CD14-positive monocyte (primary cell): ENCODE data around the gene OR1F1. TPM values are rescaled to one million over a fixed set of nuclear protein-coding genes. Genes with fewer than 3 reads are reported as not detected.

ENCODE experiments used
- DNase-seq, 3 donors: peaks; one replicate each; pipeline ENCODE4 v3.0.0-alpha.2; 2011 to 2022
- H2AFZ ChIP-seq: 2 replicates; pipeline ENCODE4 v1.6.0; 2012; ENCODE audit warnings: mild to moderate bottlenecking, low read depth, low read length, inconsistent platforms; ENCODE audit not compliant: insufficient read depth, poor library complexity, severe bottlenecking
- H3K27ac ChIP-seq, 2 donors: 1 replicate in 1 of 2; 2 replicates in 1 of 2; pipeline ENCODE4 v1.5.1; 2012 to 2013; ENCODE audit warnings: low read length in 2 of 2, control low read depth in 1 of 2, inconsistent platforms in 1 of 2, low read depth in 1 of 2, mild to moderate bottlenecking in 1 of 2
- H3K27me3 ChIP-seq, 2 donors: one replicate each; pipeline versions ENCODE4 v1.6.0 to v1.6.1; 2011 to 2013; ENCODE audit warnings: low read length in 2 of 2; ENCODE audit not compliant: control insufficient read depth in 2 of 2, insufficient read depth in 2 of 2
- H3K36me3 ChIP-seq, 2 donors: replicated peaks in 1 of 2; 1 replicate in 1 of 2; 2 replicates in 1 of 2; pipeline versions ENCODE4 v1.5.1 to v1.6.1; 2012 to 2013; ENCODE audit warnings: low read length in 2 of 2, control low read depth in 1 of 2, inconsistent platforms in 1 of 2, mild to moderate bottlenecking in 1 of 2; ENCODE audit not compliant: insufficient read depth in 2 of 2, control insufficient read depth in 1 of 2
- H3K4me1 ChIP-seq, 2 donors: 1 replicate in 1 of 2; 2 replicates in 1 of 2; pipeline versions ENCODE4 v1.5.1 to v1.6.1; 2012 to 2013; ENCODE audit warnings: low read length in 2 of 2, control low read depth in 1 of 2, inconsistent platforms in 1 of 2, mild to moderate bottlenecking in 1 of 2, moderate library complexity in 1 of 2; ENCODE audit not compliant: insufficient read depth in 2 of 2, control insufficient read depth in 1 of 2
- H3K4me2 ChIP-seq: replicated peaks from 2 replicates; pipeline ENCODE3; 2012; ENCODE audit warnings: low read length, moderate library complexity, mild to moderate bottlenecking; ENCODE audit not compliant: poor library complexity, severe bottlenecking; ENCODE audit errors: extremely low read depth
- H3K4me3 ChIP-seq, 3 experiments: fragments of 200-600 bp in 1 of 3; sonication (generic) in 1 of 3; replicated peaks in 1 of 3; 1 replicate in 2 of 3; 2 replicates in 1 of 3; pipeline ENCODE4 v1.5.1; 2011 to 2013; ENCODE audit warnings: low read length in 3 of 3, mild to moderate bottlenecking in 3 of 3, control low read depth in 2 of 3, low read depth in 2 of 3, inconsistent platforms in 1 of 3, moderate library complexity in 1 of 3
- H3K79me2 ChIP-seq: 2 replicates; pipeline ENCODE4 v1.6.0; 2012; ENCODE audit warnings: mild to moderate bottlenecking, control low read depth, inconsistent platforms, low read length, moderate library complexity; ENCODE audit not compliant: insufficient read depth
- H3K9ac ChIP-seq: 2 replicates; pipeline ENCODE4 v1.6.0; 2017; ENCODE audit warnings: low read length, mild to moderate bottlenecking; ENCODE audit not compliant: insufficient read depth, poor library complexity, severe bottlenecking
- H3K9me3 ChIP-seq, 2 donors: replicated peaks in 1 of 2; 1 replicate in 1 of 2; 2 replicates in 1 of 2; pipeline versions ENCODE4 v1.5.1 to v1.6.1; 2012 to 2013; ENCODE audit warnings: low read length in 2 of 2, control low read depth in 1 of 2; ENCODE audit not compliant: control insufficient read depth in 1 of 2, insufficient read depth in 1 of 2
- H4K20me1 ChIP-seq: 2 replicates; pipeline ENCODE4 v1.6.0; 2012; ENCODE audit warnings: mild to moderate bottlenecking, low read length, control low read depth, moderate library complexity; ENCODE audit not compliant: insufficient read depth
- H3K27ac Mint-ChIP-seq, 7 donors: one replicate each; pipeline ENCODE4 v1.8.0; 2020; ENCODE audit warnings: mild to moderate bottlenecking in 7 of 7, mixed read lengths in 7 of 7, moderate library complexity in 6 of 7, inconsistent platforms in 2 of 7
- H3K27me3 Mint-ChIP-seq, 3 donors: one replicate each; pipeline ENCODE4 v1.8.0; 2021 to 2022; ENCODE audit warnings: low read depth in 3 of 3, mild to moderate bottlenecking in 3 of 3, mixed read lengths in 3 of 3, moderate library complexity in 3 of 3, inconsistent platforms in 1 of 3
- H3K36me3 Mint-ChIP-seq, 2 donors: one replicate each; pipeline ENCODE4 v1.8.0; 2020; ENCODE audit warnings: mixed read lengths in 2 of 2, inconsistent platforms in 1 of 2, mild to moderate bottlenecking in 1 of 2
- H3K4me1 Mint-ChIP-seq: one replicate; pipeline ENCODE4 v1.8.0; 2020; ENCODE audit warnings: mild to moderate bottlenecking, mixed read lengths
- H3K4me3 Mint-ChIP-seq, 2 donors: one replicate each; pipeline ENCODE4 v1.8.0; 2020; ENCODE audit warnings: mild to moderate bottlenecking in 2 of 2, mixed read lengths in 2 of 2, moderate library complexity in 1 of 2
- H3K9me3 Mint-ChIP-seq, 7 donors: one replicate each; pipeline ENCODE4 v1.8.0; 2020 to 2022; ENCODE audit warnings: mixed read lengths in 7 of 7, mild to moderate bottlenecking in 6 of 7, moderate library complexity in 6 of 7, inconsistent platforms in 2 of 7
- CTCF ChIP-seq: fragments of 200-600 bp; IDR thresholded peaks from one replicate; pipeline ENCODE4 v1.8.0; 2022; ENCODE audit warnings: antibody characterized with exemption, mild to moderate bottlenecking
- WGBS: methylation state at CpG from one replicate; pipeline ENCODE4 v1.1.5; 2013; ENCODE audit warnings: missing lambda C conversion rate; ENCODE audit not compliant: insufficient coverage; 5-methylcytosine and 5-hydroxymethylcytosine counted together
- intact Hi-C, 2 donors: fragments of 100-400 bp; cut with micrococcal nuclease; formaldehyde crosslinking; loops; one replicate each; pipeline versions ENCODE4 v1.15.0 to v1.15.1; 2023
- polyA plus RNA-seq, 3 donors: library from polyadenylated mRNA; depleted of rRNA in 1 of 3; unstranded in 2 of 3; stranded (reverse) in 1 of 3; fragments of 300-500 nt in 2 of 3; fragments of >200 nt in 1 of 3; fragmentation: Illumina TruSeq in 2 of 3; gene quantifications; 1 replicate in 2 of 3; 2 replicates in 1 of 3; pipeline ENCODE4 v1.2.3, GENCODE V29; 2012 to 2021

OR1F1 gene
- polyA plus RNA-seq, 3 donors, result not detected

- H3K27ac ChIP-seq, result no peak overlapping the region
- Mint-ChIP-seq H3K4me3 (peak overlapping the region in 1 of 2 donors; percentile 83), H3K27me3 (peaks cover 66 to 95% (median 93%) of the 10 kb centered on the region in 3 donors), H3K27ac (no peak overlapping the region), H3K9me3 (peaks cover 14 to 66% (median 52%) of the 10 kb centered on the region in 7 donors), H3K36me3 (peaks cover 12 to 13% of the 10 kb centered on the region in 2 donors), H3K4me1 (peaks cover 22% of the 10 kb centered on the region)
- H4K20me1 ChIP-seq, result no peaks in the 10 kb centered on the region
- H3K36me3 ChIP-seq, result no peaks in the 10 kb centered on the region
- peaks cover 12 to 15% of the 10 kb centered on the region in 2 donors for H3K4me1 ChIP-seq
- H2AFZ ChIP-seq, result no peak overlapping the region
- H3K9me3 ChIP-seq, result peaks cover 23 to 63% of the 10 kb centered on the region in 2 donors
- no peak for DNase-seq
- peaks cover 53 to 91% of the 10 kb centered on the region in 2 donors for H3K27me3 ChIP-seq
- no peak overlapping the region for H3K4me3 ChIP-seq
- no peak overlapping the region for H3K4me2 ChIP-seq
- WGBS, result 74% methylated on average over 46 of the region's 49 CpGs
- intact Hi-C loops, result loop anchor here in 1 of 2 donors (1.0 kb wide), 1 partner anchor 31 kb away; no protein-coding TSS in a partner anchor
- no peak overlapping the region for H3K9ac ChIP-seq
- H3K79me2 ChIP-seq, result no peaks in the 10 kb centered on the region
- TF ChIP-seq CTCF, result no peak
Measured at GRCh38 chr16:3193221-3194212, 5.5 kb downstream of the OR1F1 start.

GRCh38 chr16:3194792-3195191 lies 6.8 kb downstream of the OR1F1 start:
- intact Hi-C loops, result loop anchor here in 1 of 2 donors (1.0 kb wide), 1 partner anchor 32 kb away; no protein-coding TSS in a partner anchor
- H3K27me3 ChIP-seq, result peaks cover 41 to 83% of the 10 kb centered on the region in 2 donors
- H3K27ac ChIP-seq, result no peak overlapping the region
- no peaks in the 10 kb centered on the region for H3K36me3 ChIP-seq
- H3K4me1 Mint-ChIP-seq, result peaks cover 10% of the 10 kb centered on the region
- no peak overlapping the region for H3K9ac ChIP-seq
- H2AFZ ChIP-seq, result no peak overlapping the region
- peaks cover 0 to 3% of the 10 kb centered on the region in 2 donors for H3K4me1 ChIP-seq
- no peaks in the 10 kb centered on the region for H4K20me1 ChIP-seq
- H3K4me3 Mint-ChIP-seq, result peak overlapping the region in 1 of 2 donors; percentile 83
- no peak overlapping the region for H3K27ac Mint-ChIP-seq
- H3K27me3 Mint-ChIP-seq, result peaks cover 57 to 88% (median 87%) of the 10 kb centered on the region in 3 donors
- peaks cover 19 to 50% of the 10 kb centered on the region in 2 donors for H3K9me3 ChIP-seq
- 88% methylated on average over 19 of the region's 20 CpGs for WGBS
- no peak for TF ChIP-seq CTCF
- no peak overlapping the region for H3K4me2 ChIP-seq
- DNase-seq, result no peak
- no peaks in the 10 kb centered on the region for H3K79me2 ChIP-seq
- H3K4me3 ChIP-seq, result no peak overlapping the region
- peaks cover 13 to 60% (median 44%) of the 10 kb centered on the region in 7 donors for H3K9me3 Mint-ChIP-seq
- H3K36me3 Mint-ChIP-seq, result peaks cover 10 to 11% of the 10 kb centered on the region in 2 donors
